B cell (primary cell): Measurements from ENCODE around the gene ZC3HAV1.
"Not testable (repeated sequence)": the region's sequence is repeated elsewhere in the genome, so short reads cannot be mapped to it uniquely, and the experiment has no call there.

Experiments
- CTCF ChIP-seq: fragments of 200-600 bp; IDR thresholded peaks from one replicate; pipeline ENCODE4 v1.8.0; 2022; ENCODE audit warnings: antibody characterized with exemption, mild to moderate bottlenecking
- EZH2 ChIP-seq: IDR thresholded peaks from 2 replicates; pipeline ENCODE4 v1.6.1; 2012; ENCODE audit warnings: borderline replicate concordance, low read depth, mild to moderate bottlenecking, moderate library complexity, low read length; ENCODE audit not compliant: insufficient read depth, poor library complexity, severe bottlenecking

GRCh38 chr7:139124995-139125394 is 15.5 kb upstream of the ZC3HAV1 start:
- TF ChIP-seq CTCF, EZH2: not testable (repeated sequence)
